ENCODE results near the gene ANKS6.

ANKS6 gene

GRCh38 chr9:98796364-98797101, at the start of gene ANKS6:
ANKS6 (minus strand) TSS chr9:98796555; CDS start chr9:98796491, 64 bp downstream.
- DNase-seq, result no peak

GRCh38 chr9:98846081-98846480, 49.7 kb upstream of the ANKS6 start:
- no peak for DNase-seq

GRCh38 chr9:98842510-98842909, 46.2 kb upstream of the ANKS6 start:
- DNase-seq, result no peak

GRCh38 chr9:98839724-98840123, 43.4 kb upstream of the ANKS6 start:
- DNase-seq, result no peak

GRCh38 chr9:98838868-98839565, 42.7 kb upstream of the ANKS6 start:
- no peak for DNase-seq

- DNase-seq, result no peak
These were observed 42.0 kb upstream of the ANKS6 start for GRCh38 chr9:98838155-98838867.

GRCh38 chr9:98837516-98837915, 41.2 kb upstream of the ANKS6 start:
- no peak for DNase-seq

GRCh38 chr9:98836206-98836605, 39.9 kb upstream of the ANKS6 start:
- DNase-seq, result no peak

- DNase-seq, result no peak
These were observed 38.0 kb upstream of the ANKS6 start for GRCh38 chr9:98834386-98834785.

GRCh38 chr9:98833090-98833956, 37.0 kb upstream of the ANKS6 start:
- DNase-seq, result no peak

GRCh38 chr9:98832768-98833089, 36.4 kb upstream of the ANKS6 start:
- DNase-seq, result no peak

GRCh38 chr9:98831696-98832095, 35.3 kb upstream of the ANKS6 start:
- DNase-seq, result no peak

- no peak for DNase-seq
These were observed 34.2 kb upstream of the ANKS6 start for GRCh38 chr9:98830554-98830953.

GRCh38 chr9:98829766-98830165, 33.4 kb upstream of the ANKS6 start:
- no peak for DNase-seq

GRCh38 chr9:98826716-98827115, 30.4 kb upstream of the ANKS6 start:
- DNase-seq, result no peak

- DNase-seq, result no peak
These were observed 29.1 kb upstream of the ANKS6 start for GRCh38 chr9:98825414-98825813.

- DNase-seq, result no peak
These were observed 27.4 kb upstream of the ANKS6 start for GRCh38 chr9:98823666-98824334.

GRCh38 chr9:98822661-98823060, 26.3 kb upstream of the ANKS6 start:
- DNase-seq, result no peak

GRCh38 chr9:98821831-98822230, 25.5 kb upstream of the ANKS6 start:
- DNase-seq, result no peak

GRCh38 chr9:98819231-98819630, 22.9 kb upstream of the ANKS6 start:
- no peak for DNase-seq

GRCh38 chr9:98818764-98819163, 22.4 kb upstream of the ANKS6 start:
- no peak for DNase-seq

GRCh38 chr9:98815391-98815951, 19.1 kb upstream of the ANKS6 start:
- DNase-seq, result no peak
